IMR-90 (cell line): ENCODE measurements around the gene NPAS2. TPM values are rescaled to one million over a fixed set of nuclear protein-coding genes. Genes with fewer than 3 reads are reported as not detected.

Experiments
- ATAC-seq: fragments of 200-7000 bp; cut with Tn5 transposase; 2 replicates; pipeline ENCODE4 v1.9.1; 2020; ENCODE audit warnings: low read depth, mild to moderate bottlenecking, moderate library complexity
- BruUV-seq: library from RNA; stranded (reverse); fragments of 400-500 nt; replicated peaks from 2 replicates; lab custom pipeline; 2021; lab: Mats Ljungman, UMichigan
- CTCF ChIA-PET: fragments of 300-600 bp; formaldehyde crosslinking; extraction: SDS; loops from one replicate; lab custom pipeline; 2021; ENCODE audit warnings: antibody characterized with exemption; lab: Yijun Ruan, JAX
- POLR2A ChIA-PET: fragments of 300-600 bp; sonication (Branson Sonifier 250); formaldehyde crosslinking; loops from one replicate; lab custom pipeline; 2022; ENCODE audit warnings: antibody characterized with exemption; ENCODE audit not compliant: unreplicated experiment; lab: Charles Lee
- DNase-seq: peaks from one replicate; pipeline ENCODE4 v3.0.0; 2013
- H2AFZ ChIP-seq: replicated peaks from 2 replicates; pipeline ENCODE3; 2013; ENCODE audit warnings: low read length, mild to moderate bottlenecking; ENCODE audit not compliant: poor library complexity
- H2AK5ac ChIP-seq: 2 replicates; pipeline ENCODE4 v1.6.1; 2013; ENCODE audit warnings: low read depth, low read length, inconsistent platforms
- H2AK9ac ChIP-seq: replicated peaks from 2 replicates; pipeline ENCODE3; 2013; ENCODE audit warnings: mild to moderate bottlenecking, low read depth, low read length, moderate library complexity; ENCODE audit not compliant: poor library complexity
- H2BK120ac ChIP-seq: 2 replicates; pipeline ENCODE4 v1.6.1; 2013; ENCODE audit warnings: low read depth, low read length, inconsistent platforms
- H2BK15ac ChIP-seq: 3 replicates; pipeline ENCODE4 v1.6.1; 2013; ENCODE audit warnings: low read depth, low read length, inconsistent platforms
- H2BK20ac ChIP-seq: 2 replicates; pipeline ENCODE4 v1.6.1; 2013; ENCODE audit warnings: low read depth, mild to moderate bottlenecking, inconsistent platforms, low read length, moderate library complexity
- H2BK5ac ChIP-seq: 2 replicates; pipeline ENCODE4 v1.6.1; 2013; ENCODE audit warnings: mild to moderate bottlenecking, low read depth, low read length, inconsistent platforms; ENCODE audit not compliant: poor library complexity, severe bottlenecking
- H3K14ac ChIP-seq: replicated peaks from 2 replicates; pipeline ENCODE4 v1.6.1; 2013; ENCODE audit warnings: low read depth, low read length, inconsistent platforms
- H3K18ac ChIP-seq: 2 replicates; pipeline ENCODE4 v1.6.1; 2013; ENCODE audit warnings: low read depth, low read length, control low read depth
- H3K23ac ChIP-seq: 2 replicates; pipeline ENCODE4 v1.6.1; 2013; ENCODE audit warnings: low read depth, low read length, inconsistent platforms
- H3K27ac ChIP-seq: 2 replicates; pipeline ENCODE4 v1.5.1; 2013; ENCODE audit warnings: mild to moderate bottlenecking, control low read depth, low read length; ENCODE audit not compliant: insufficient read depth
- H3K27me3 ChIP-seq: 2 replicates; pipeline ENCODE4 v1.6.1; 2013; ENCODE audit warnings: low read length; ENCODE audit not compliant: control insufficient read depth, insufficient read depth
- H3K36me3 ChIP-seq: 2 replicates; pipeline ENCODE4 v1.6.1; 2013; ENCODE audit warnings: low read length, mixed read lengths; ENCODE audit not compliant: control insufficient read depth, insufficient read depth
- H3K4ac ChIP-seq: 2 replicates; pipeline ENCODE4 v1.6.1; 2013; ENCODE audit warnings: low read depth, low read length, inconsistent platforms
- H3K4me1 ChIP-seq: 2 replicates; pipeline ENCODE4 v1.6.1; 2013; ENCODE audit warnings: low read length, mixed read lengths; ENCODE audit not compliant: control insufficient read depth, insufficient read depth
- H3K4me2 ChIP-seq: 2 replicates; pipeline ENCODE4 v1.6.1; 2013; ENCODE audit warnings: low read depth, mild to moderate bottlenecking, control low read depth, low read length, moderate library complexity
- H3K4me3 ChIP-seq: 2 replicates; pipeline ENCODE4 v1.5.1; 2013; ENCODE audit warnings: low read depth, mild to moderate bottlenecking, control low read depth, low read length, moderate library complexity; ENCODE audit not compliant: insufficient read depth
- H3K56ac ChIP-seq: 2 replicates; pipeline ENCODE4 v1.6.1; 2013; ENCODE audit warnings: low read length, inconsistent platforms; ENCODE audit not compliant: insufficient read depth; ENCODE audit errors: extremely low read depth
- H3K79me1 ChIP-seq, 2 experiments: 2 replicates each; pipeline ENCODE4 v1.6.1; 2013; ENCODE audit warnings: low read length in 2 of 2, inconsistent platforms in 1 of 2, low read depth in 1 of 2
- H3K9ac ChIP-seq: 2 replicates; pipeline ENCODE4 v1.6.1; 2013; ENCODE audit warnings: low read depth, low read length, control low read depth
- H3K9me1 ChIP-seq: 2 replicates; pipeline ENCODE4 v1.6.1; 2013; ENCODE audit warnings: low read length, inconsistent platforms; ENCODE audit not compliant: insufficient read depth
- H3K9me3 ChIP-seq: 2 replicates; pipeline ENCODE4 v1.6.1; 2013; ENCODE audit warnings: low read length; ENCODE audit not compliant: control insufficient read depth, insufficient read depth
- H4K20me1 ChIP-seq: 2 replicates; pipeline ENCODE4 v1.6.1; 2013; ENCODE audit warnings: low read length, inconsistent platforms; ENCODE audit not compliant: insufficient read depth
- H4K5ac ChIP-seq: 2 replicates; pipeline ENCODE4 v1.6.1; 2013; ENCODE audit warnings: mild to moderate bottlenecking, low read depth, low read length, control low read depth
- H4K8ac ChIP-seq, 2 experiments: 2 replicates each; pipeline ENCODE4 v1.6.1; 2013; ENCODE audit warnings: low read depth in 2 of 2, low read length in 2 of 2, control low read depth in 1 of 2, inconsistent platforms in 1 of 2
- H4K91ac ChIP-seq: 2 replicates; pipeline ENCODE4 v1.6.1; 2013; ENCODE audit warnings: low read depth, low read length, inconsistent platforms; ENCODE audit not compliant: insufficient read depth
- BHLHE40 ChIP-seq: fragments of 150-350 bp; IDR thresholded peaks from 2 replicates; pipeline ENCODE4 v1.6.1; 2016; ENCODE audit warnings: mild to moderate bottlenecking, low read depth, low read length
- CEBPB ChIP-seq: IDR thresholded peaks from 2 replicates; pipeline ENCODE4 v1.6.1; 2012; ENCODE audit warnings: low read depth, low read length, improper control_type of control experiment
- CHD1 ChIP-seq: IDR thresholded peaks from 2 replicates; pipeline ENCODE4 v1.6.1; 2012; ENCODE audit warnings: low read depth, low read length, improper control_type of control experiment
- CTCF ChIP-seq: conservative IDR thresholded peaks from 2 replicates; pipeline ENCODE4 v1.5.1; 2012; ENCODE audit warnings: mild to moderate bottlenecking, low read depth, low read length, improper control_type of control experiment
- MAFK ChIP-seq: IDR thresholded peaks from 2 replicates; pipeline ENCODE4 v1.6.1; 2012; ENCODE audit warnings: low read depth, low read length, improper control_type of control experiment
- MAZ ChIP-seq: IDR thresholded peaks from 2 replicates; pipeline ENCODE4 v1.6.1; 2012; ENCODE audit warnings: low read depth, mild to moderate bottlenecking, low read length, improper control_type of control experiment, moderate library complexity, borderline replicate concordance
- NFE2L2 ChIP-seq: fragments of 150-350 bp; IDR thresholded peaks from 2 replicates; pipeline ENCODE4 v1.6.1; 2016; ENCODE audit warnings: low read depth, mild to moderate bottlenecking, low read length
- RAD21 ChIP-seq: IDR thresholded peaks from 2 replicates; pipeline ENCODE4 v1.6.1; 2012; ENCODE audit warnings: low read length, improper control_type of control experiment
- RCOR1 ChIP-seq: IDR thresholded peaks from 2 replicates; pipeline ENCODE4 v1.6.1; 2012; ENCODE audit warnings: mild to moderate bottlenecking, low read length, improper control_type of control experiment; ENCODE audit not compliant: insufficient replicate concordance
- RFX5 ChIP-seq: IDR thresholded peaks from 2 replicates; pipeline ENCODE4 v1.8.0; 2012; ENCODE audit warnings: low read depth, mild to moderate bottlenecking, low read length, moderate library complexity
- USF2 ChIP-seq: fragments of 150-350 bp; IDR thresholded peaks from 2 replicates; pipeline ENCODE4 v1.6.1; 2017; ENCODE audit warnings: mild to moderate bottlenecking, antibody characterized with exemption, low read length, low read depth
- WGBS, 2 experiments: methylation state at CpG; one replicate each; pipeline versions ENCODE4 v1.1.5 to v1.1.7; 2013; ENCODE audit warnings: missing lambda C conversion rate in 2 of 2; ENCODE audit not compliant: insufficient read length in 1 of 2; ENCODE audit errors: extremely low coverage in 2 of 2; 5-methylcytosine and 5-hydroxymethylcytosine counted together
- dilution Hi-C: fragments of 300-500 bp; cut with HindIII; formaldehyde crosslinking; loops from one replicate; pipeline ENCODE4 v1.14.3; 2018; ENCODE audit warnings: low sequenced_read_pairs; ENCODE audit not compliant: unreplicated experiment
- in situ Hi-C: fragments of 300-500 bp; cut with MboI; formaldehyde crosslinking; loops from 3 replicates; pipeline ENCODE4 v1.14.3; 2019; ENCODE audit warnings: low sequenced_read_pairs, inconsistent platforms, mixed read lengths
- intact Hi-C: fragments of 100-400 bp; cut with micrococcal nuclease; formaldehyde crosslinking; loops from 2 replicates; pipeline ENCODE4 v1.10.0; 2022
- polyA plus RNA-seq, 3 experiments: library from polyadenylated mRNA; depleted of rRNA; stranded (reverse); fragments of >200 nt; gene quantifications; 2 replicates each; pipeline ENCODE4 v1.2.3, GENCODE V29; 2012; ENCODE audit warnings: low replicate concordance in 1 of 3
- total RNA-seq: library from RNA; depleted of rRNA; stranded (reverse); fragments of >200 nt; gene quantifications from 2 replicates; pipeline ENCODE4 v1.2.3, GENCODE V29; 2012

The NPAS2 gene
- total and polyA plus RNA-seq, 2 of the 4 experiments (the other 2 are of a cell fraction): 5.2 to 14.8 TPM

- H3K23ac ChIP-seq: no peak overlapping the region
- H3K27me3 ChIP-seq: no peaks in the 10 kb centered on the region
- CTCF ChIA-PET: no interaction called here
- H3K56ac ChIP-seq: no peak overlapping the region
- H3K4me2 ChIP-seq: no peak overlapping the region
- in situ Hi-C loops: no loop called here
- POLR2A ChIA-PET: no interaction called here
- H4K91ac ChIP-seq: no peak overlapping the region
- H3K4ac ChIP-seq: no peak overlapping the region
- H2AK5ac ChIP-seq: no peak overlapping the region
- no peak overlapping the region for H4K5ac ChIP-seq
- no peak for TF ChIP-seq BHLHE40
- no peak for TF ChIP-seq MAFK
- TF ChIP-seq MAZ: no peak
- TF ChIP-seq RFX5: no peak
- no peak for TF ChIP-seq CEBPB
- no peak for TF ChIP-seq USF2
- no peak for TF ChIP-seq RCOR1
- no peak for TF ChIP-seq RAD21
- TF ChIP-seq CHD1: no peak
- no peak for TF ChIP-seq CTCF
- TF ChIP-seq NFE2L2: no peak
- peaks cover 0 to 20% of the 10 kb centered on the region in 2 experiments; a peak in 2 of 4 replicates for H3K79me1 ChIP-seq
- H3K9me3 ChIP-seq: no peaks in the 10 kb centered on the region
- dilution Hi-C loops: no loop called here
- no peak overlapping the region for H2BK120ac ChIP-seq
- no peak overlapping the region for H2AFZ ChIP-seq
- no peak overlapping the region for H4K8ac ChIP-seq
- no peak overlapping the region for H3K14ac ChIP-seq
- DNase-seq: no peak
- no peak overlapping the region for H3K9ac ChIP-seq
- intact Hi-C loops: no loop called here
- no peaks in the 10 kb centered on the region for H4K20me1 ChIP-seq
- H2BK20ac ChIP-seq: no peak overlapping the region
- H2AK9ac ChIP-seq: peak overlapping the region; percentile 23
- H3K4me3 ChIP-seq: no peak overlapping the region
- 95% methylated on average over 7 of the region's 16 CpGs; no CpG with 5 or more reads in 1 of the 2 experiments for WGBS, 2 experiments
- peaks cover 18% of the 10 kb centered on the region for H3K36me3 ChIP-seq
- H3K18ac ChIP-seq: no peak overlapping the region
- no TSS peak for BruUV-seq
- no peaks in the 10 kb centered on the region for H3K4me1 ChIP-seq
- no peak for ATAC-seq
- H2BK5ac ChIP-seq: no peak overlapping the region
- peaks cover 4% of the 10 kb centered on the region; the same call in 1 of the 2 replicates for H3K9me1 ChIP-seq
- H2BK15ac ChIP-seq: no peak overlapping the region
- H3K27ac ChIP-seq: no peak overlapping the region
Observed at GRCh38 chr2:101022221-101022620, 202.3 kb downstream of the NPAS2 start.
